GM18508 (cell line): ENCODE results near the gene METTL2A.
"Not testable (repeated sequence)": the region's sequence is repeated elsewhere in the genome, so short reads cannot be mapped to it uniquely, and the experiment has no call there.

Source experiments
- ATAC-seq: cut with Tn5 transposase; IDR thresholded peaks from one replicate; pipeline ENCODE4 v1.9.1; 2021; ENCODE audit warnings: moderate number of reproducible peaks; ENCODE audit not compliant: insufficient read depth, unreplicated experiment

The METTL2A gene

DNA sequence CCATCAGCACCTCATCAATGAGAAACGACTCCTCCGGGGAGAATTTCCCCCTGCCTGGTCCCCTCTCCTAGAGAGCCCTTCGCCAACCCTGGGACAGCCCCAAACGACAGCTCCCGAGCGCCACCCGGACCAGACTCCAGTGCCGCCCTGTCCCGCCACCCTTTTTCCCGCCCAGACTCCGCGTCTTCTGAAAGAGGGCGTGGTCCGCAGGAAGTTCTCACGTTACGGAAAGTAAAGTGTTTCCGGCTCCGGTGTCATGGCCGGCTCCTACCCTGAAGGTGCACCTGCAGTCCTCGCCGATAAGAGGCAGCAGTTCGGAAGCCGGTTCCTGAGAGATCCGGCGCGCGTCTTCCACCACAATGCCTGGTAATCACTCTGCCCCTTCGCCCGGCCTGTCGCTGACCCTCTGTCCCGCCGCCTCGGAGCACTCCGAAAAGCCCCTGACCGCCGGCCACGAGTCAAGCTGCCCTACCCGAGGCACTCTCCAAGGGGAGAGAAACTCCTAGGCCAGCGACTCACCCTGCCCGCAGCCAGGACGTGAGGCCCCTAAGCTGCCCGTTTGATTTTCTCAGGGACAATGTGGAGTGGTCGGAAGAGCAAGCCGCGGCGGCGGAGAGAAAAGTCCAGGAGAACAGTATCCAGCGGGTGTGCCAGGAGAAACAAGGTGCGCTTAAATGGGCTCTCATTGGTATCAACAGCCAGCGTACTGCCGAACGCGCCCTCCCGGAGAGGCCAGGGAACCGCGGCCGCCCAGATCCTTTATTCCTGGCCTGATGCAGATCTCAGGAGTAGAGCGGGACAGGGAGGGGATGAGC is at the start of gene METTL2A:
Gene METTL2A (plus strand): TSS at position 251 of the 815 bp plus-strand sequence. CDS start 6 bp downstream, at position 257.
- peak; percentile 71 for ATAC-seq

DNA sequence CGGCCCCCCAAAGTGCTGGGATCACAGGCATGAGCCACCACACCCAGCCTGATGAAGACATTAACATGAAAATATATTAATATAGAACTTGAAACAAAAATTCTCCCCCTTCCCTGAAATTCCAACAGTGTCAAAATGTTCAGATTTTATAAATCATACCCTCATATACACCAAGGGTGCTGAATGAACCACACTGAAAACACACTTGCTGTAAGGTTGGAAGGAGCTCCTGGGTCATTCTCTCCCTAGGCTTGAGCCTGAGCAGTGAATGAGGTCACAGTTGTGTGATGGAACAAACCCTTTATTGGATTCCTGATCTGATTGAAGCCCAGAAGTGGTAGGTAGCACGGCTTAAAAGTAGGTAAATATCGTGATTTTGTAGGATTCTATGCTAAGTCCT is 43.4 kb upstream of the METTL2A start, which contains the start of gene EFCAB3:
Gene EFCAB3 (plus strand): TSS at position 301 of the 400 bp plus-strand sequence. CDS start 2,427 bp downstream, outside the sequence.
- ATAC-seq, result no peak

GRCh38 chr17:62381561-62381960 is 42.1 kb upstream of the METTL2A start:
- no peak for ATAC-seq

DNA sequence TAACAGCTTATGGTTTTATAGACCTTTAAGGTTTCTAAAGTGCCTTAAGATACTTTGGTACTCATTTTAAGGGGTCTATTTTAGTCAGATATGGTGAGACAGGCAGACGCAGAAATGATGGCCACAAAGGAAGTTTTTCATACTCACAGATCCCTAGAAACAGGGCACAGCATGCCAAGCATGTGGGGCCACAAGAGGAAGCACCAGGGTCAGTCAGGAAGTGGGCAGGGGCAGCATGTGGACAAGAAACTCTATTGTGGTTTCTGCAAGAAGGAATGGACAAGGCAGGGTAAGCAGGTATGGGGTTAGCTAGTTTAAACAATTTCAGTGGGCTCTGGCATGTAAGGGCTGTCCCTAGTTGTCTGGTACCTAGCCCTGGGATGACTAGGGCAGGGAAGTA is 34.8 kb upstream of the METTL2A start:
- no peak for ATAC-seq

DNA sequence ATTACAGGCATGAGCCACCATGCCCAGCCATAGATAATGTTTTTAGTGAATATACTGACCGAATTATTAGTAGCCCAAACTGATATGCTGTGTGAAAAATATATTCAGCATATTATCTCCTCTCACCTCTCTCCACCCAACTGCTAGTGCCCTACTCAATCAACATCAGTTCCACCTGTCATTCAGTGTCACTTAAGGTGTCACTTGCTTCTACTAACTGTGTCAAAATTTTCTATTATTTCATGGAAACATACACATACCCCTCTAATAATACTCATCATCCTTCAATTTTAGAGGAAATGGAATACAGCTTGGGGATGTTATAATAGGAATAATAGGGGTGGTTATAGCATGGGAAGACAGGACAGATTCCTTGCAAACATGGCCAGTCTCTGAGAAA is 30.8 kb upstream of the METTL2A start:
- no peak for ATAC-seq

DNA sequence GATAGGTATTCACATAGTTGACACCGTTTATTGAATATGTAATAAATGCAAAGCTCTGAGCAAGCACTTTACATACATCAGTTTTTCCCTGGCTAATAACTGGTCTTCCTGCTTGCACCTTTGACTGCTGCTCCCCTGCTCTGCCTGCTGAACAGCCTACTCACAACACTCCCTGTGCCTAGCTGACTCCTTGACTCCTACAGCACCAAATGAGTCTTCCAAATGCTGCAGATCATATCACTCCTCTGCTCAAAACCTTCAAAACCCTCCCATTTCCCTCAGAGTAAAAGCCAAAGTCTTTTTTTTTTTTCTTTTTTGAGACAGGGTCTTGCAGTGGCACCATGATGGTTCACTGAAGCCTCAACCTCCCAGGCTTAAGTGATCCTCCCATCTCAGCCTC is 24.8 kb upstream of the METTL2A start:
- no peak for ATAC-seq

DNA sequence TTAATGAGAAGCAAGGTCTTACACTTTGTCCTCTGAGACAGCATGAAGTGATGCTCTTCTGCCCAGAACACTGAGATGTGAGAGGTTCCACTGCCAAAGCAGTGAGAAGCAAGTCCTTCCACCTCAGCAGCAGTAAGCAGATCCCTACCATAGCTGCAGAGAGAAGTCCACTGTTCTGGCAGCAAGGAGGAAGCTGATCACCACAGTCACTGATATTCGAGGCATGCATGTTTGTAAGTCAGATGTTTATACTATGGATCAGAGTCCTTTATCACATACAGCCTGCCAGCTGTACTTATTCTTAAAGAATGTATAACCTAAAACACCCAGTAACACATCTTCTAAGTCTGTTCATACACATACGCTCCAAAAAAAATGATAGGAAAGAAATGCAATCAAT is 18.2 kb upstream of the METTL2A start:
- no peak for ATAC-seq

- not testable (repeated sequence) for ATAC-seq
These were observed 10.6 kb upstream of the METTL2A start for GRCh38 chr17:62413090-62413489.

- ATAC-seq, result not testable (repeated sequence)
These were observed 2.5 kb downstream of the METTL2A start for GRCh38 chr17:62426214-62426613.

- ATAC-seq, result not testable (repeated sequence)
These were observed 11.6 kb downstream of the METTL2A start for GRCh38 chr17:62435251-62435650.

DNA sequence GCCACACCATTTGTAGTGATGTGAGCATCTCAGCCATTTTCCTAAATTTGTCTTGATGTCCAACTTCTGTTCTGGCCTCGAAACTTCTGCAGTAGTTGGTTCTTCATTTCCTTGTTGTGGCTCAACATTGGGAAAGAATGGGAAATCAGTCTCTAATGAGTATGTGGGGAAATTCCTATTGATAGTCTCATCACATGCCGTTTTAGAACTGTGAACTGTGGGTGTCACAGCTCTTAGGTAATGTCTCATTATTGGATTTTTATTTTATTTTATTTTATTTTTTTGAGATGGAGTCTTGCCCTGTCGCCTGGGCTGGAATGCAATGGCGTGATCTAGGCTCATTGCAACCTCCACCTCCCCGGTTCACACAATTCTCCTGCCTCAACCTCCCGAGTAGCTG is 17.5 kb downstream of the METTL2A start:
- ATAC-seq, result not testable (repeated sequence)

GRCh38 chr17:62444063-62444462 is 20.4 kb downstream of the METTL2A start:
- no peak for ATAC-seq

DNA sequence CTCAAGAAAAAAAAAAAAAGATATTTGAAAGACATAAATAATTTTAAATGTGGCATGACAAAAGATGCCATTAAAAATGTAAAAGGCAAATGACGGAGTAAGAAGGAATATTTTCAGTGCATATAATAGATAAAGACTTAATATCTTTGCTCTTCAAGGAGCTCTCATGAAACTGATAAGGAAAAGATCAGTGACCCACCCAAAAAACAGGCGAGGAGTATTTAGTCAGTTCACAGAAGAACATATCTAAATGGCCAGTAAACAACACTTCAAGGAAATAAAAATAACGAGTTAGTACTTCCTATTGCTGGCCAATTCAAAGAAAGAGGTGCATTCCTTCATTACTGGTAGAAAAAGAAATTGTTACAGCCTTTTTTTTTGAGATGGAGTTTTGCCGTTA is 22.1 kb downstream of the METTL2A start:
- not testable (repeated sequence) for ATAC-seq

GRCh38 chr17:62452195-62452594 is 28.5 kb downstream of the METTL2A start:
- ATAC-seq, result not testable (repeated sequence)

DNA sequence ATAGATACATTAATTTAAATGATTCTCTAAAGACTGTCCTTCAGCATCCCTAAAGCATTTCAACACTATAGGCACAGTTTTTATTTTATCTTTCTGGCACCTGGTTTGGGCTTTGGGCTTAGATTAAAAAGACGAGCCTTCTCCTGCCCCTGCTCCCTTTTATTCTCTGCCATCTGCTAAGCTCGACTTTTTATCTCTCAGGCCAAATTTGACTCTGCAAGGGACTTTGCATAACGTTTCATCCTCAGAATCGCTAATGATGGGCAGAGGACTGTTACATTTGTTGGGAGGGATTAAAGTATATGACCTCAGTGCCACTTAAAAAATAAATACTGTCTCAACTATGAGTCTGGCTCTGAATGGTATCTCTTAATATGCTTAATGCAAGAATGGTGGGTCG is 29.3 kb downstream of the METTL2A start:
- ATAC-seq, result not testable (repeated sequence)

GRCh38 chr17:62453656-62454055 is 30.0 kb downstream of the METTL2A start:
- ATAC-seq, result peak; percentile 13

DNA sequence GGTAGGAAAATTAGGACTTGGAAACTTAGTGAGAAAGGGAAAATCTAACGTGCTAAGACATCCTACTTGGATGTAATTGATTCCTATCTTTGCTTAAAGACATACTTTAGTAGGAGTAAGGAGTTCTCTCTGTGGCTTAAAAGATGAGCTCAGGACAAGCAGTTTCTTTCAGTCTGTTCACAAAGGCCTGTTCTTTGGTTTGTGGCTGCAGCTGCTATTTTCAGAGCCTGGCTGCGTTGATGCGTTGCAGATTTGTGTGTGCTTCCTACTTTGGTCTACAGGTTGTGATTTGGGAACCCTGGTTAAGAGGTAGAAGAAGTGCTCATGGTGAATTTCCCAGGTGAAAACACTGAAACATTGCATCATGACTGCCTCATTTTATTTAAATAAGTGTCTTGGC is 30.4 kb downstream of the METTL2A start:
- ATAC-seq, result peak; percentile 31

DNA sequence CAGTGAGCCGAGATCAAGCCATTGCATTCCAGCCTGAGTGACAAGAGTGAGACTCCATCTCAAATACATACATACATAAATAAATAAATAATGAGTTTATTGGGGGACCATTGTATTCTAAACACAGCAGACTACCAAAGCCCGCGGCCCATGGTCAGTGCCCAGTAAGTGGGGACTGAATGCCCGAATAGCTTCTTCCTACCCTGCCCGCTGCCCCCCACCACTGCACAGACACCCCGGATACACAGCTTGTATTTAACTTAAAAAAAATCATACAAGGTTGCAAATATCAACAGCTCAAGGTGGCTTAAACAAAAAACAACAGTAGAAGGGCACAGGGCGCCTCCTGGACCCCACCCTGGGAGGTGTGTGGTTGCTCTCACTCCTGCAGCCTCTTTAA is 32.3 kb downstream of the METTL2A start:
- ATAC-seq, result no peak

- not testable (repeated sequence) for ATAC-seq
These were observed 34.8 kb downstream of the METTL2A start for GRCh38 chr17:62458483-62458882.

DNA sequence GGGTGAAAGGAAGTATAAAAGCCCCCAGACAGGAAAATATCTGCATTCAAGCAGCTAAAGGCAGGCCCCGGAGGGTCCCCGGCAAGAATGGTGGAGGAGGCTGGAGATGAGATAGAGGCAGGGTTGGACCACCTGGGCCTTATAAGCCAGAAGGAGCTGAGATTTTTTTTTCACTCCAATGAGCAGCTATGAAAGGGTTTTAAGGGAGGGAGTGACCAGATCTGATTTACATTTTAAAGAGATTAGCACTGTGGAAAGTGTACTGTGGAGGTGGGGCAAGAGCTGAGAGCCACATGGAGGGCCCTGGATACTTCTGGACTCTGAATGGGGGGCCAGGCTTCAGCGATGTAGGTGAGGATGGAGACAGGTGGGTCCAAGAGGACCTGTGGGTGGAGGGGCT is 40.7 kb downstream of the METTL2A start:
- not testable (repeated sequence) for ATAC-seq

- not testable (repeated sequence) for ATAC-seq
These were observed 41.6 kb downstream of the METTL2A start for GRCh38 chr17:62465271-62465670.
